HepG2 (cell line): Measurements from ENCODE around the gene ANO6. TPM values are rescaled to one million over a fixed set of nuclear protein-coding genes. Genes with fewer than 3 reads are reported as not detected.
A peak's percentile ranks its signal among the peaks of the same experiment; 100 is the strongest.

ENCODE experiments used
- ATAC-seq: fragments of 200-7000 bp; cut with Tn5 transposase; 3 replicates; pipeline ENCODE4 v1.9.1; 2020; ENCODE audit warnings: mild to moderate bottlenecking, moderate library complexity
- BruUV-seq: library from RNA; stranded (reverse); fragments of 400-500 nt; replicated peaks from 2 replicates; lab custom pipeline; 2021; lab: Mats Ljungman, UMichigan
- CTCF ChIA-PET: fragments of 300-600 bp; formaldehyde crosslinking; extraction: SDS; loops from one replicate; lab custom pipeline; 2021; ENCODE audit warnings: low total read pairs, inconsistent platforms, low intra/inter-chr PET ratio; lab: Yijun Ruan, JAX
- POLR2A ChIA-PET: fragments of 350-600 bp; sonication (Branson Sonifier 250); formaldehyde crosslinking; loops from one replicate; lab custom pipeline; 2020; ENCODE audit warnings: antibody characterized with exemption, inconsistent platforms; lab: Yijun Ruan, JAX
- DNase-seq: peaks from one replicate; pipeline ENCODE4 v3.0.0-alpha.2; 2015; ENCODE audit warnings: low spot score
- FAIRE-seq: peaks from 3 replicates; lab custom pipeline; 2011; peaks lifted over from hg19 to GRCh38; lab: Jason Lieb, UNC
- H2AFZ ChIP-seq: one replicate; pipeline ENCODE4 v1.6.1; 2011; ENCODE audit warnings: low read length, inconsistent platforms
- H3K27ac ChIP-seq: fragments of 300-600 bp; 3 replicates; pipeline ENCODE4 v1.8.0; 2011; ENCODE audit warnings: mixed run types, mild to moderate bottlenecking, mixed read lengths, low read length, inconsistent platforms; ENCODE audit not compliant: insufficient read depth; ENCODE audit errors: extremely low read length
- H3K27me3 ChIP-seq, 2 experiments: fragments of 200-600 bp in 1 of 2; 2 replicates in 1 of 2; 3 replicates in 1 of 2; pipeline versions ENCODE4 v1.6.0 to v1.8.0; 2011; ENCODE audit warnings: low read length in 2 of 2, mild to moderate bottlenecking in 2 of 2, moderate library complexity in 2 of 2, inconsistent platforms in 1 of 2; ENCODE audit not compliant: insufficient read depth in 2 of 2, control insufficient read depth in 1 of 2
- H3K36me3 ChIP-seq, 2 experiments: fragments of 200-600 bp in 1 of 2; replicated peaks in 1 of 2; 2 replicates in 1 of 2; 3 replicates in 1 of 2; pipeline versions ENCODE4 v1.5.1 to v1.8.0; 2011; ENCODE audit warnings: low read length in 2 of 2, inconsistent platforms in 1 of 2; ENCODE audit not compliant: insufficient read depth in 2 of 2, control insufficient read depth in 1 of 2
- H3K4me1 ChIP-seq: 2 replicates; pipeline ENCODE4 v1.5.1; 2012; ENCODE audit warnings: low read length, inconsistent platforms; ENCODE audit not compliant: insufficient read depth
- H3K4me2 ChIP-seq: 2 replicates; pipeline ENCODE4 v1.6.0; 2011; ENCODE audit warnings: low read depth, low read length, inconsistent platforms
- H3K4me3 ChIP-seq, 3 experiments: fragments of 200-600 bp in 1 of 3; sonication (generic), shearing (Covaris generic) in 1 of 3; replicated peaks in 1 of 3; 2 replicates each; pipeline ENCODE4 v1.5.1; 2011 to 2016; ENCODE audit warnings: low read length in 3 of 3, inconsistent platforms in 2 of 3, low read depth in 2 of 3, mild to moderate bottlenecking in 2 of 3, control low read depth in 1 of 3, mixed read lengths in 1 of 3; ENCODE audit not compliant: insufficient read depth in 1 of 3
- H3K79me2 ChIP-seq: one replicate; pipeline ENCODE4 v1.6.1; 2011; ENCODE audit warnings: low read length, inconsistent platforms; ENCODE audit not compliant: insufficient read depth
- H3K9ac ChIP-seq: 2 replicates; pipeline ENCODE4 v1.6.0; 2011; ENCODE audit warnings: mild to moderate bottlenecking, low read depth, low read length, inconsistent platforms; ENCODE audit not compliant: insufficient read depth
- H3K9me3 ChIP-seq: 2 replicates; pipeline ENCODE4 v1.5.1; 2012; ENCODE audit warnings: mild to moderate bottlenecking, low read length
- H4K20me1 ChIP-seq: 2 replicates; pipeline ENCODE4 v1.6.0; 2011; ENCODE audit warnings: inconsistent platforms, mild to moderate bottlenecking, low read length, moderate library complexity; ENCODE audit not compliant: insufficient read depth
- CREB1 ChIP-seq, 2 experiments: fragments of 450-650 bp in 1 of 2; IDR thresholded peaks; 2 replicates each; pipeline ENCODE4 v1.6.1; 2016 to 2017; ENCODE audit warnings: control low read depth in 1 of 2, mild to moderate bottlenecking in 1 of 2, missing compliant biosample characterization in 1 of 2, missing genetic modification characterization in 1 of 2
- STAT5B ChIP-seq: sonication (generic); formaldehyde crosslinking; IDR thresholded peaks from 2 replicates; pipeline ENCODE4 v1.4.0; 2020; ENCODE audit warnings: missing genetic modification reagents
- ZNF615 ChIP-seq: sonication (generic); formaldehyde crosslinking; IDR thresholded peaks from 2 replicates; pipeline ENCODE4 v1.5.0; 2020; ENCODE audit warnings: mild to moderate bottlenecking, missing genetic modification reagents, borderline replicate concordance
- ZNF619 ChIP-seq: sonication (generic); formaldehyde crosslinking; IDR thresholded peaks from 2 replicates; pipeline ENCODE4 v1.4.0; 2020; ENCODE audit warnings: mild to moderate bottlenecking, missing genetic modification reagents
- WGBS: methylation state at CpG from one replicate; pipeline ENCODE4 v1.1.6; 2017; ENCODE audit warnings: low lambda C conversion rate; 5-methylcytosine and 5-hydroxymethylcytosine counted together
- in situ Hi-C: cut with HindIII; loops from 2 replicates; pipeline ENCODE4 v1.10.0; 2017; ENCODE audit warnings: low pct_unique_long_range_greater_than_20kb; ENCODE audit not compliant: extremely low pct_ligation_motif_present
- intact Hi-C: fragments of 100-400 bp; cut with micrococcal nuclease; formaldehyde crosslinking; loops from one replicate; pipeline ENCODE4 v1.10.0; 2022; ENCODE audit not compliant: unreplicated experiment
- polyA plus RNA-seq, 8 experiments: library from polyadenylated mRNA; depleted of rRNA in 3 of 8; stranded (reverse) in 7 of 8; unstranded in 1 of 8; fragments of >200 nt; fragmentation: Illumina TruSeq in 4 of 8; extraction: Trizol in 4 of 8; gene quantifications; 2 replicates each; pipeline versions ENCODE4 v1.2.1 to v1.2.3, GENCODE V29; 2011 to 2016; ENCODE audit warnings: low read depth in 4 of 8, missing spikeins in 1 of 8, mixed read lengths in 1 of 8; ENCODE audit not compliant: insufficient read depth in 1 of 8
- total RNA-seq, 5 experiments: library from RNA; depleted of rRNA; stranded (reverse); fragments of >200 nt; fragmentation: Illumina TruSeq; extraction: Trizol; gene quantifications; 2 replicates each; pipeline ENCODE4 v1.2.3, GENCODE V29; 2016; ENCODE audit warnings: low read depth in 1 of 5
- TF ChIP-seq, protein P1 (sequence below): sonication (generic); formaldehyde crosslinking; IDR thresholded peaks from 2 replicates; pipeline ENCODE4 v1.4.0; 2020; ENCODE audit warnings: missing genetic modification reagents, mild to moderate bottlenecking, borderline replicate concordance

Gene ANO6
- total and polyA plus RNA-seq, 2 of the 13 experiments (the other 11 are each of a cell fraction or from before 2014, with no cell fraction given) = 37.8 to 57.1 TPM

DNA sequence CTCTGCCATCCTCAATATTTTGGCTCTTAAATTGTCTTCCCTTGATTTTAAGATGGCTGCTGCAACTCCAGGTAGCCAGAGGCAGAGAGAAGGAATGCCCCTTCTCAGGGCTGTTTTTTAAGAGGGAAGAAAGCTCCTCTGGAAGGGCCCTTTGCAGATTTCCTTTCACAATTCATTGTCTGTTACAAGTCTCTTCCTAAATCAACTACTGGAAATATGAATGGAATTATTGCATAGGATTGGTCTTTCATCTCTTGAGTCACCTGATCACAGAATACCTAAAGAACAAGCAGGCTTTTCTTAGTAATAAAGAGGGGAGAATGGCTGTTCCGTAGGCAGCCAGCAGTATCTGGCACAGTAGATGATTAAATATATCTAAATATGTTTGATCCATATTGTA lies 118.5 kb downstream of the ANO6 start (continued):
- no peak for TF ChIP-seq STAT5B (CRISPR knock-in tag)
- no peak for TF ChIP-seq ZNF615
- TF ChIP-seq, protein P1, sequence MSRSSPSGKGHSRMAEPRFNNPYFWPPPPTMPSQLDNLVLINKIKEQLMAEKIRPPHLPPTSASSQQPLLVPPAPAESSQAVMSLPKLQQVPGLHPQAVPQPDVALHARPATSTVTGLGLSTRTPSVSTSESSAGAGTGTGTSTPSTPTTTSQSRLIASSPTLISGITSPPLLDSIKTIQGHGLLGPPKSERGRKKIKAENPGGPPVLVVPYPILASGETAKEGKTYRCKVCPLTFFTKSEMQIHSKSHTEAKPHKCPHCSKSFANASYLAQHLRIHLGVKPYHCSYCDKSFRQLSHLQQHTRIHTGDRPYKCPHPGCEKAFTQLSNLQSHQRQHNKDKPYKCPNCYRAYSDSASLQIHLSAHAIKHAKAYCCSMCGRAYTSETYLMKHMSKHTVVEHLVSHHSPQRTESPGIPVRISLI (CRISPR knock-in tag) = no peak
- TF ChIP-seq, all 625 proteins: peak for 0

GRCh38 chr12:45336331-45336730 lies 120.4 kb downstream of the ANO6 start:
- CTCF ChIA-PET = no interaction called here
- no peaks in the 10 kb centered on the region for H3K79me2 ChIP-seq
- no peak overlapping the region for H3K4me3 ChIP-seq
- TF ChIP-seq CREB1 (IDR thresholded peaks at IDR 0.05) (peak; percentile 35; the same call in 1 of the 2 replicates), CREB1 (CRISPR knock-in tag; IDR thresholded peaks at IDR 0.05) (no peak), ZNF619 (CRISPR knock-in tag) (no peak)
- WGBS = 97% methylated on average over 2 of the region's 2 CpGs
- in situ Hi-C loops (no loop called here), intact Hi-C loops (no loop called here)
- H3K36me3 ChIP-seq = peaks cover 5 to 8% of the 10 kb centered on the region in 2 experiments; a peak in 4 of 5 replicates
- POLR2A ChIA-PET = no interaction called here
- no peak overlapping the region for H3K27ac ChIP-seq
- H2AFZ ChIP-seq = no peak overlapping the region
- no peak overlapping the region for H3K4me2 ChIP-seq
- no peak for FAIRE-seq
- no TSS peak for BruUV-seq
- 0 out of 2 replicates have a peak, but pooled peaks cover 5% of the 10 kb centered on the region for H3K4me1 ChIP-seq
- H4K20me1 ChIP-seq = no peaks in the 10 kb centered on the region
- ATAC-seq = no peak
- H3K27me3 ChIP-seq = no peaks in the 10 kb centered on the region
- no peaks in the 10 kb centered on the region for H3K9me3 ChIP-seq
- H3K9ac ChIP-seq = no peak overlapping the region
- DNase-seq = no peak
